Inflammatory macrophage (primary cell): ENCODE results near the gene KLHL21.
A peak's percentile ranks its signal among the peaks of the same experiment; 100 is the strongest.

Source experiments
- DNase-seq, 2 donors: peaks; one replicate each; pipeline ENCODE4 v3.0.0-alpha.2; 2020 to 2022

Gene KLHL21

DNA sequence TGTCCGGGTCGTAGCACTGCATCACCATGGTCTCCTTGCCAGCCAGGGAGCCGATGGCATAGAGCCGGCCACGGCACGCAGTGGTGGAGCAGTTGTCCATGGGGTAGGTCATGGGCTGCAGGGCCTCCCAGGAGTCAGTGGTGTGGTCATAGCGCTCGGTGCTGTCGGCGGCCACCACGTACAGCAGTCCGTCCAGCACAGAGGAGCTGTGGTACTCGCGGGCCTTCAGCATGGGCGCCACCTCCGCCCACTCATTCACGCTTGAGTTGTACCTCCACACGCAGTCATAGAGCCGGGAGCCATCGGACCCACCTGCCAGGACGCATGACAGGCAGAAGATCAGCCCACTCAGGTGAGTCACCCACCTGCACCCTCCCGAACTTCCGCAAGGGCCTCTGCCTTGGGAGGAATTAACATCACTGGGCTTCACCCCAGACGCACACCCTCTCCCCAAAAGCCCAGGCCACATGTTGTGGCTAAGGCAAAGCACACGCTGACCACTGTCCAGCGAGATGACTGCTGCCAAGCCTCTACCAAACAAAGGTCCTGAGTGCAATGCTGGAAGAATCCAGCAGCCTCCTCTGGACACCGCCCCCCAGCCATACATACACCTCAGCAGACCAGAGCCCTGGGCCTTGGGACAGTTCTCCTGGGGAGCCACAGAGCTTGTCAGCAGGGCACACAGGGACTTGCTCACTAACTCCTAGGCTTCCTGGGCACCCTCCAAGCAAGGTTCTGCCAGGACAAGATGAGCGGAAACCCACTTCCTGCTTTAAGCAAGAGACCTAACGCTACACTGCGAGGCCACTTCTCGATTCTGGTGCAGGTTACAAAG lies 3.3 kb downstream of the KLHL21 start:
- DNase-seq, result peak; percentile 65 to 73

DNA sequence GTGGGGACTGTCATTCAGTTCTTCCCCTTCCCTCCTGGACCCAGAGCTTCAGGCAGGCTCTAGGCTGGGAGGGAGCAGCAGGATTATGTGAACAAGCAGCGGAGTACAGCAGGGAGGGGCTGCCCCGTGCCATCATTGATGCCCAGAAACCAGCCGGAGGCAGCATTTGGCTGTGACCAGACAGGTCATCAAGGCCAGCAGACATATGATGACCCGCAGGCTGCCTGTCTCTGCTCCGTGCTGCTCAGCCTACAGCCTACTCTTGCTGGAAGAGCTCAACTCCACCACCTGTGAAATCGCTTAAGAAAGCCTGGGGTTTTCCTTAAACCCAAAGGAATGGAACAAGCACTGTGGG lies 4.9 kb downstream of the KLHL21 start:
- DNase-seq, result no peak

DNA sequence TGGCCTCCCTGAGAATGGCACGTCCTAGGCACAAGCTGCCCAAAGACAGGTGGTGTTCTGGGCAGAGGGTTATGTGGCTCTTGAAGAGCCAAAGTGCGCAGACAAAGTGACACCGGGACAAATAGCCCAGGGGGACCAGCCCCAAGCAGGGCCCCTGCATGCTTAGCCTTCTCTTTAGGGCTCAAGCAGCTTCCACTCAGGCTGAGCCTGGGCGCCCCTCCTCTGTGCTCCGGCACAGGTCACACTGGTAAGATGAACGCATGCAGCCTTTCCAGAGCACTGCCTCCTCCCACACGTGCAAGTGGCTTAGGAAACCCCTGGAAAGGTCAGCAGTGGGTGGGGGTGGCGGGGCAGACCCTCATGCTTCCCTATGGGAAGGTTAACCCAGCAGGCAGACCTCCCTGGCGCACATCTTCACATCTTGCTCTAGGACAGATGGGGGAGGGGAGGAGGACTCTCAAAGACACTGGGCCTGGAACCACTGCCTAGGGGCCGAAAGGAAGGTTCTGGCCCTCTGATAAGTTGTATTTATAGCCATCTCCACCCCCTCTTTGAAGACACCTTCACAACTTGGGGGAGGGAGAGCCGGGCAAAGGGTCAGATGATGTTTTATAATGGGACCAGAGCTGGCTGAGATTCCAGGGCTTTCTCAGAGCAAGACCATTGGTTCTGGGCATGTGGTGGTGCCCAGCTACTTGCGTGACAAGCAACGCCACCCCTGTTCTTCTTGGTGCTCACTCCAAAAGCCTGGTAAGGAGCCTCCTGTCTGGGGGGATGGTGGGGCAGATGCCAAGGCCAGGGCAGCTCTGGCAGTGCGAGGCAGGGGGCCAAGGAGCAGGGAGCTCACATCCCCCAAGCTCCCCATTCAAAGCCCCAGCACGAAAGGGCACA lies 5.5 kb downstream of the KLHL21 start:
- no peak for DNase-seq

GRCh38 chr1:6596351-6596750 lies 6.3 kb downstream of the KLHL21 start:
- DNase-seq, result no peak

GRCh38 chr1:6594977-6595740 lies 7.5 kb downstream of the KLHL21 start:
- no peak for DNase-seq

DNA sequence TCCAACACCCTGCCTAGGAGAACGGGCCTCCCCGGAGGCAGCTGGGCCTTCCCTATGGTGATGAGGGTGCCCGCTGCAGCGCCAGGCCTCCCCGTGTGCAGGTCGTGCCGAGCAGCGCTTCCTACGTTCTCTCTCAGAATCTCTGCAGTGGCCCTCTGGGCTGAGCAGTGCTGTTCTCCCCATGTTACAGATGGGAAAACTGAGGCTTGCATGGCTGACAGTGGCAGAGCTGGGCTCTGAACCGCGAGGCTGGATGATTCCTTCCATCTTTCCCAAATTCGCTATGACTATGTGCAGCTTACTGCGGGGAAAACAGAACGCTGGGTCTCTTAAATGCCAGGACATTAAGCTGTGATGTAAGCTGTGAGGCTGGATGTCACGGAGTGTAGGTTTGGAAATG lies 8.9 kb downstream of the KLHL21 start:
- DNase-seq, result no peak

GRCh38 chr1:6592865-6593593 lies 9.6 kb downstream of the KLHL21 start:
- no peak for DNase-seq

DNA sequence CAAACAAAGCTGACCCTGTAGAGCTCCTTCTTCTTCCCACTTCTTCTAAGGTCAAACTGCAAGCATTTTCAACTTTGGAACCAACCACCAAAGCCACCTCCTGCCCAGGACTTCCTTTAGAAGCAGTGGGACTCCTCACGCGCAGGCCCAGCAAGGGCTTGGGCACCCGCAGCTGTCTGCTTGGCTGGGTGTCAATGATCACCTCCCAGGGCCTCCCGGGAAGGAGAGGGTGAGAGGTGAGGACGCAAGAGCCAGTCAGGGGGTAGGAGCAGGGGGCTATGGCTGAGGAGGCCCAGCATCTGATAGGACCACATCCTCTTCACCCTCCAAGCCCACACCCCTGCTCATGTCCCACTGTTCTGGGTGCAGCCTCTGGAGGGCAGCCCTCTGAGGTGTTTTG lies 10.2 kb downstream of the KLHL21 start:
- no peak for DNase-seq

- peak in 1 of 2 donors; percentile 2 for DNase-seq
These were observed 11.0 kb downstream of the KLHL21 start for GRCh38 chr1:6591644-6592043.

DNA sequence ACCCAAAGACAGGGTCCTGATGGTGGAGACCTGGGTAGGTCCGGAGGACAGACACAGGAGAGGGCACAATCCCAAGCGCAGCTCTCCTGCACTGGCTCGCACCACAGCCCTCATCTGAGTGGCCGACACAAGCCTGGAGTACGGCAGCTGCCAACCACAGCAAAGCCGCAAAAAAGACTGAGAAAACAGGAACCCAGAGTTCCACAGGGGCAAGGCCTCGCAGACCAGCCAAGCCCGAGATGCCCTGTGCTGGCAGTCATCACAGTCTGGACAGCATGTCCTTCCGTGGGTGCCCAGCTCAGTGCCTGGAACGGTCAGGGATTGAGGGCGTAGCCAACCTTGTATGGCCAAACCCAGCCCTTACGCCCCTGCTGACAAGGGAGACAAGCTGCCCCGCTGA lies 11.4 kb downstream of the KLHL21 start:
- peak; percentile 45 to 61 for DNase-seq

DNA sequence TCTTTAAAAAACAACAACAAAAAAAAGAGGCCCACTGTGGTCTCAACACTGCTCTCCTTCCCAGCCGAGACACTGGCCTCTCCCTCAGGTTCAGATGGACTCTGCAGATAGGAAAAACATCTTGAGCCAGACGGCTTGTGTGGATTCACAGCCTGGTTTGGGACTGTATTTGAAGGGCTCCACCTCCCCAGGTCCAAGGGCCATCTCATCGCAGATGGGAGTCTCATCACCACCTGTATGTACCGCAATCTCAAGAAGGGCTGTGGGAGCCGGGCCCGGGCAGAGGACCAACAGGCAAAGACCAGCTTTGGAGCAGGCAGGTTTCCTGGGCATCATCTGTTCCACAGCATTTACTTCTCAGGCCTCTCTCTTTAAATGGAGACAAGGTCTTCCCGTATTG lies 12.6 kb downstream of the KLHL21 start:
- no peak for DNase-seq

- DNase-seq, result peak; percentile 82 to 90
These were observed 13.7 kb downstream of the KLHL21 start for GRCh38 chr1:6588893-6589520.

- DNase-seq, result no peak
These were observed 14.4 kb downstream of the KLHL21 start for GRCh38 chr1:6588128-6588892.

DNA sequence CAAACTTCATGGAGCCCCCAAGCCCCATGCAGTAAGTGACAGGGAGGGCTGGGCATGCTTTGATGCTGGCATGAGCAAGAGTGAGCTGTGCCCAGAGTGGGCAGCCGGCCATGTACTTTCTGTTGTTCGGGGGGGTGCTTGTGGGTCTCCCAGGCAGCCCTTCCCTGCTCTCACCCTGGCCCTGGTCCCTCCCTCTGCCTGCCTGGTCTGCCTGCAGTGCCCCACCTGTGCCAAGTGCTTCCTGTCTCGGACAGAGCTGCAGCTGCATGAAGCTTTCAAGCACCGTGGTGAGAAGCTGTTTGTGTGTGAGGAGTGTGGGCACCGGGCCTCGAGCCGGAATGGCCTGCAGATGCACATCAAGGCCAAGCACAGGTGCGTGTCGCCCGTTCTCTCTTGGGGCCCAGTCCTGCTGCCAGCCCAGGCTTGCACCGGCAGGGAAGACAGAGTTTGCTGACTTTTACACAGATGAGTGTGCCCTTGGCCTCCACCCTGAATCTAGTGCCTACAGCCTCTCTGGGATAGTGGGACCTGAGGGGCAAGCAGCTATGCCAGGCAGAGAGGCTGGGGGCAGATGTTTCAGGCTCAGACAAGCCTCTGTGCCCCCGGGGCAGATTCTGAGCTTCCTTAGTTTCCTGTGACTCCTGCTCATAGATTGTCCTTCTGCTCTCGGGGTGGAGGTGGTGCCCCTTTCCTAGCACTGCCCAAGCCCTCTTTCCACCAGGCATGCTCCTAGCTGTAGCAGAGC lies 15.2 kb downstream of the KLHL21 start:
- no peak for DNase-seq

- no peak for DNase-seq
These were observed 16.3 kb downstream of the KLHL21 start for GRCh38 chr1:6586404-6586816.

DNA sequence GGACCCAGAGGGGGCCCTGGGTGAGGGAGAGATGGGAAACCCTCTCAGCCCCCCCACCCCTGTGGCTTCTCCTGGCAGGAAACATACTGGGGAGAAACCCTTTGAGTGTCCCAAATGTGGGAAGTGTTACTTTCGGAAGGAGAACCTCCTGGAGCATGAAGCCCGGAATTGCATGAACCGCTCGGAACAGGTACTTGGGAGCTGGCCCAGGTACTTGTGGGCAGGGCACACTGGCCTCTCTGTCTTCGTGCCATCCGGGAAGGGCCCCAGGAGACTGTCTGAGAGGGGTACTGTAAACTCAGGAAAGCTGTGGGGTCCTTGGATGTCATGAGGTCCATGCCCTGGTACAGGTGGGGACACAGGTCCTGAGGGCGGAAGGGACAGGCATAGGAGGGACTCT lies 16.8 kb downstream of the KLHL21 start:
- DNase-seq, result no peak

GRCh38 chr1:6585081-6585722 lies 17.5 kb downstream of the KLHL21 start:
- DNase-seq, result no peak

GRCh38 chr1:6584126-6585080 lies 18.3 kb downstream of the KLHL21 start:
- DNase-seq, result no peak

- DNase-seq, result no peak
These were observed 20.3 kb downstream of the KLHL21 start for GRCh38 chr1:6582370-6582769.
